IMR-90 (cell line): ENCODE results near the gene RPEL1. TPM values are rescaled to one million over a fixed set of nuclear protein-coding genes. Genes with fewer than 3 reads are reported as not detected.

Experiments used
- ATAC-seq: fragments of 200-7000 bp; cut with Tn5 transposase; 2 replicates; pipeline ENCODE4 v1.9.1; 2020; ENCODE audit warnings: low read depth, mild to moderate bottlenecking, moderate library complexity
- BruUV-seq: library from RNA; stranded (reverse); fragments of 400-500 nt; replicated peaks from 2 replicates; lab custom pipeline; 2021; lab: Mats Ljungman, UMichigan
- CTCF ChIA-PET: fragments of 300-600 bp; formaldehyde crosslinking; extraction: SDS; loops from one replicate; lab custom pipeline; 2021; ENCODE audit warnings: antibody characterized with exemption; lab: Yijun Ruan, JAX
- POLR2A ChIA-PET: fragments of 300-600 bp; sonication (Branson Sonifier 250); formaldehyde crosslinking; loops from one replicate; lab custom pipeline; 2022; ENCODE audit warnings: antibody characterized with exemption; ENCODE audit not compliant: unreplicated experiment; lab: Charles Lee
- DNase-seq: peaks from one replicate; pipeline ENCODE4 v3.0.0; 2013
- H2AFZ ChIP-seq: replicated peaks from 2 replicates; pipeline ENCODE3; 2013; ENCODE audit warnings: low read length, mild to moderate bottlenecking; ENCODE audit not compliant: poor library complexity
- H2AK5ac ChIP-seq: 2 replicates; pipeline ENCODE4 v1.6.1; 2013; ENCODE audit warnings: low read depth, low read length, inconsistent platforms
- H2AK9ac ChIP-seq: replicated peaks from 2 replicates; pipeline ENCODE3; 2013; ENCODE audit warnings: mild to moderate bottlenecking, low read depth, low read length, moderate library complexity; ENCODE audit not compliant: poor library complexity
- H2BK120ac ChIP-seq: 2 replicates; pipeline ENCODE4 v1.6.1; 2013; ENCODE audit warnings: low read depth, low read length, inconsistent platforms
- H2BK15ac ChIP-seq: 3 replicates; pipeline ENCODE4 v1.6.1; 2013; ENCODE audit warnings: low read depth, low read length, inconsistent platforms
- H2BK20ac ChIP-seq: 2 replicates; pipeline ENCODE4 v1.6.1; 2013; ENCODE audit warnings: low read depth, mild to moderate bottlenecking, inconsistent platforms, low read length, moderate library complexity
- H2BK5ac ChIP-seq: 2 replicates; pipeline ENCODE4 v1.6.1; 2013; ENCODE audit warnings: mild to moderate bottlenecking, low read depth, low read length, inconsistent platforms; ENCODE audit not compliant: poor library complexity, severe bottlenecking
- H3K14ac ChIP-seq: replicated peaks from 2 replicates; pipeline ENCODE4 v1.6.1; 2013; ENCODE audit warnings: low read depth, low read length, inconsistent platforms
- H3K18ac ChIP-seq: 2 replicates; pipeline ENCODE4 v1.6.1; 2013; ENCODE audit warnings: low read depth, low read length, control low read depth
- H3K23ac ChIP-seq: 2 replicates; pipeline ENCODE4 v1.6.1; 2013; ENCODE audit warnings: low read depth, low read length, inconsistent platforms
- H3K27ac ChIP-seq: 2 replicates; pipeline ENCODE4 v1.5.1; 2013; ENCODE audit warnings: mild to moderate bottlenecking, control low read depth, low read length; ENCODE audit not compliant: insufficient read depth
- H3K27me3 ChIP-seq: 2 replicates; pipeline ENCODE4 v1.6.1; 2013; ENCODE audit warnings: low read length; ENCODE audit not compliant: control insufficient read depth, insufficient read depth
- H3K36me3 ChIP-seq: 2 replicates; pipeline ENCODE4 v1.6.1; 2013; ENCODE audit warnings: low read length, mixed read lengths; ENCODE audit not compliant: control insufficient read depth, insufficient read depth
- H3K4ac ChIP-seq: 2 replicates; pipeline ENCODE4 v1.6.1; 2013; ENCODE audit warnings: low read depth, low read length, inconsistent platforms
- H3K4me1 ChIP-seq: 2 replicates; pipeline ENCODE4 v1.6.1; 2013; ENCODE audit warnings: low read length, mixed read lengths; ENCODE audit not compliant: control insufficient read depth, insufficient read depth
- H3K4me2 ChIP-seq: 2 replicates; pipeline ENCODE4 v1.6.1; 2013; ENCODE audit warnings: low read depth, mild to moderate bottlenecking, control low read depth, low read length, moderate library complexity
- H3K4me3 ChIP-seq: 2 replicates; pipeline ENCODE4 v1.5.1; 2013; ENCODE audit warnings: low read depth, mild to moderate bottlenecking, control low read depth, low read length, moderate library complexity; ENCODE audit not compliant: insufficient read depth
- H3K56ac ChIP-seq: 2 replicates; pipeline ENCODE4 v1.6.1; 2013; ENCODE audit warnings: low read length, inconsistent platforms; ENCODE audit not compliant: insufficient read depth; ENCODE audit errors: extremely low read depth
- H3K79me1 ChIP-seq, 2 experiments: 2 replicates each; pipeline ENCODE4 v1.6.1; 2013; ENCODE audit warnings: low read length in 2 of 2, inconsistent platforms in 1 of 2, low read depth in 1 of 2
- H3K9ac ChIP-seq: 2 replicates; pipeline ENCODE4 v1.6.1; 2013; ENCODE audit warnings: low read depth, low read length, control low read depth
- H3K9me1 ChIP-seq: 2 replicates; pipeline ENCODE4 v1.6.1; 2013; ENCODE audit warnings: low read length, inconsistent platforms; ENCODE audit not compliant: insufficient read depth
- H3K9me3 ChIP-seq: 2 replicates; pipeline ENCODE4 v1.6.1; 2013; ENCODE audit warnings: low read length; ENCODE audit not compliant: control insufficient read depth, insufficient read depth
- H4K20me1 ChIP-seq: 2 replicates; pipeline ENCODE4 v1.6.1; 2013; ENCODE audit warnings: low read length, inconsistent platforms; ENCODE audit not compliant: insufficient read depth
- H4K5ac ChIP-seq: 2 replicates; pipeline ENCODE4 v1.6.1; 2013; ENCODE audit warnings: mild to moderate bottlenecking, low read depth, low read length, control low read depth
- H4K8ac ChIP-seq, 2 experiments: 2 replicates each; pipeline ENCODE4 v1.6.1; 2013; ENCODE audit warnings: low read depth in 2 of 2, low read length in 2 of 2, control low read depth in 1 of 2, inconsistent platforms in 1 of 2
- H4K91ac ChIP-seq: 2 replicates; pipeline ENCODE4 v1.6.1; 2013; ENCODE audit warnings: low read depth, low read length, inconsistent platforms; ENCODE audit not compliant: insufficient read depth
- CEBPB ChIP-seq: IDR thresholded peaks from 2 replicates; pipeline ENCODE4 v1.6.1; 2012; ENCODE audit warnings: low read depth, low read length, improper control_type of control experiment
- CHD1 ChIP-seq: IDR thresholded peaks from 2 replicates; pipeline ENCODE4 v1.6.1; 2012; ENCODE audit warnings: low read depth, low read length, improper control_type of control experiment
- FOS ChIP-seq: fragments of 150-350 bp; IDR thresholded peaks from 2 replicates; pipeline ENCODE4 v1.6.1; 2016; ENCODE audit warnings: low read depth, low read length
- RAD21 ChIP-seq: IDR thresholded peaks from 2 replicates; pipeline ENCODE4 v1.6.1; 2012; ENCODE audit warnings: low read length, improper control_type of control experiment
- RCOR1 ChIP-seq: IDR thresholded peaks from 2 replicates; pipeline ENCODE4 v1.6.1; 2012; ENCODE audit warnings: mild to moderate bottlenecking, low read length, improper control_type of control experiment; ENCODE audit not compliant: insufficient replicate concordance
- WGBS, 2 experiments: methylation state at CpG; one replicate each; pipeline versions ENCODE4 v1.1.5 to v1.1.7; 2013; ENCODE audit warnings: missing lambda C conversion rate in 2 of 2; ENCODE audit not compliant: insufficient read length in 1 of 2; ENCODE audit errors: extremely low coverage in 2 of 2; 5-methylcytosine and 5-hydroxymethylcytosine counted together
- dilution Hi-C: fragments of 300-500 bp; cut with HindIII; formaldehyde crosslinking; loops from one replicate; pipeline ENCODE4 v1.14.3; 2018; ENCODE audit warnings: low sequenced_read_pairs; ENCODE audit not compliant: unreplicated experiment
- in situ Hi-C: fragments of 300-500 bp; cut with MboI; formaldehyde crosslinking; loops from 3 replicates; pipeline ENCODE4 v1.14.3; 2019; ENCODE audit warnings: low sequenced_read_pairs, inconsistent platforms, mixed read lengths
- intact Hi-C: fragments of 100-400 bp; cut with micrococcal nuclease; formaldehyde crosslinking; loops from 2 replicates; pipeline ENCODE4 v1.10.0; 2022
- polyA plus RNA-seq, 3 experiments: library from polyadenylated mRNA; depleted of rRNA; stranded (reverse); fragments of >200 nt; gene quantifications; 2 replicates each; pipeline ENCODE4 v1.2.3, GENCODE V29; 2012; ENCODE audit warnings: low replicate concordance in 1 of 3
- total RNA-seq: library from RNA; depleted of rRNA; stranded (reverse); fragments of >200 nt; gene quantifications from 2 replicates; pipeline ENCODE4 v1.2.3, GENCODE V29; 2012

RPEL1 gene
- total and polyA plus RNA-seq, 2 of the 4 experiments (the other 2 are of a cell fraction), result under 0.01 to 0.26 TPM

GRCh38 chr10:103231047-103231551 lies 14.6 kb upstream of the RPEL1 start:
- Histone ChIP-seq H4K8ac (peak overlapping the region; percentile 97), H3K14ac (peak overlapping the region; percentile 96), H3K36me3 (no peaks in the 10 kb centered on the region), H2AK9ac (peak overlapping the region; percentile 84), H4K5ac (peak overlapping the region; percentile 99), H3K9me1 (peaks cover 6% of the 10 kb centered on the region), H3K4ac (peak overlapping the region; percentile 100), H4K20me1 (no peaks in the 10 kb centered on the region), H3K27ac (peak overlapping the region; percentile 93), H2BK120ac (peak overlapping the region; percentile 100), H2BK5ac (peak overlapping the region; percentile 99), H2AFZ (no peak overlapping the region), H2BK20ac (peak overlapping the region; percentile 100), H3K27me3 (no peaks in the 10 kb centered on the region), H3K9ac (peak overlapping the region; percentile 71), H3K18ac (peak overlapping the region; percentile 95), H2AK5ac (peak overlapping the region; percentile 99), H3K4me1 (peaks cover 19% of the 10 kb centered on the region), H2BK15ac (peak overlapping the region; percentile 100; the same call in 2 of the 3 replicates), H4K91ac (peak overlapping the region; percentile 100), H3K23ac (peak overlapping the region; percentile 98), H3K79me1 (peaks cover 0 to 13% of the 10 kb centered on the region in 2 experiments; a peak in 1 of 4 replicates), H3K9me3 (no peaks in the 10 kb centered on the region), H3K4me3 (no peak overlapping the region), H3K4me2 (peak overlapping the region; percentile 69), H3K56ac (peak overlapping the region; percentile 95)
- BruUV-seq, result no TSS peak
- intact Hi-C loops, result loop anchor here (1.0 kb wide), 1 partner anchor 39 kb away; no protein-coding TSS in a partner anchor
- no CpG with 5 or more reads among the region's 4 CpGs for WGBS, 2 experiments
- in situ Hi-C loops, result loop anchor here (5.0 kb wide), 1 partner anchor 39 kb away; the partner anchor contains the start of gene NT5C2
- ATAC-seq (peak; percentile 83), DNase-seq (peak; percentile 97)
- TF ChIP-seq CEBPB (peak; percentile 81), RCOR1 (peak; percentile 72), FOS (peak; percentile 44; the same call in 1 of the 2 replicates), RAD21 (0 out of 2 replicates have a peak, but pooled peaks have one; percentile 11), CHD1 (no peak)
- dilution Hi-C loops, result no loop called here
- ChIA-PET CTCF (interaction anchor here (1.4 kb wide), 1 partner anchor 13 kb away, joined by 7 read pairs; no protein-coding TSS in a partner anchor), POLR2A (interaction anchor here (0.6 to 1.0 kb wide), 3 partner anchors 39 to 84 kb away, joined by 3 to 13 read pairs (median 4); no protein-coding TSS in a partner anchor)
